GM23338 (cell line): ENCODE results near the gene APOLD1. TPM values are rescaled to one million over a fixed set of nuclear protein-coding genes. Genes with fewer than 3 reads are reported as not detected.
"Not testable (repeated sequence)": the region's sequence is repeated elsewhere in the genome, so short reads cannot be mapped to it uniquely, and the experiment has no call there.

ENCODE experiments used
- ATAC-seq: fragments of 200-7000 bp; cut with Tn5 transposase; 3 replicates; pipeline ENCODE4 v1.9.1; 2020
- DNase-seq: peaks from one replicate; pipeline ENCODE4 v3.0.0-alpha.2; 2015; ENCODE audit warnings: low spot score
- H2AFZ ChIP-seq: fragments of 200-600 bp; sonication (generic); 2 replicates; pipeline ENCODE4 v1.8.0; 2016; ENCODE audit warnings: antibody characterized with exemption, mild to moderate bottlenecking, moderate library complexity
- H3F3A ChIP-seq: fragments of 200-600 bp; sonication (generic); replicated peaks from 2 replicates; pipeline ENCODE4 v1.8.0; 2017; ENCODE audit warnings: antibody characterized with exemption, mixed run types, low read depth
- H3K27ac ChIP-seq: fragments of 200-600 bp; sonication (generic); 2 replicates; pipeline ENCODE4 v1.6.1; 2016; ENCODE audit warnings: low read depth
- H3K27me3 ChIP-seq: fragments of 200-600 bp; sonication (generic); 2 replicates; pipeline ENCODE4 v1.8.0; 2016; ENCODE audit warnings: mild to moderate bottlenecking, mixed run types, moderate library complexity; ENCODE audit not compliant: insufficient read depth
- H3K36me3 ChIP-seq: fragments of 200-600 bp; sonication (generic); 2 replicates; pipeline ENCODE4 v1.8.0; 2016; ENCODE audit warnings: mild to moderate bottlenecking; ENCODE audit not compliant: insufficient read depth
- H3K4me1 ChIP-seq: fragments of 200-600 bp; sonication (generic); 2 replicates; pipeline ENCODE4 v1.8.0; 2016; ENCODE audit warnings: mild to moderate bottlenecking, moderate library complexity; ENCODE audit not compliant: insufficient read depth
- H3K4me2 ChIP-seq: fragments of 200-600 bp; sonication (generic); 2 replicates; pipeline ENCODE4 v1.7.1; 2017; ENCODE audit warnings: mixed run types
- H3K4me3 ChIP-seq: fragments of 200-600 bp; sonication (generic); 2 replicates; pipeline ENCODE4 v1.6.1; 2016; ENCODE audit warnings: mixed run types
- H3K79me2 ChIP-seq: fragments of 200-600 bp; sonication (generic); replicated peaks from 2 replicates; pipeline ENCODE4 v1.8.0; 2017; ENCODE audit warnings: mild to moderate bottlenecking; ENCODE audit not compliant: insufficient read depth
- H3K9me2 ChIP-seq: fragments of 200-600 bp; sonication (generic); 2 replicates; pipeline ENCODE4 v1.8.0; 2017; ENCODE audit not compliant: insufficient read depth
- H4K20me1 ChIP-seq: fragments of 200-600 bp; sonication (generic); replicated peaks from 2 replicates; pipeline ENCODE4 v1.8.0; 2017; ENCODE audit warnings: mild to moderate bottlenecking; ENCODE audit not compliant: insufficient read depth
- H3K27ac Mint-ChIP-seq: 2 replicates; pipeline ENCODE4 v1.8.0; 2020; ENCODE audit warnings: inconsistent platforms, mild to moderate bottlenecking, moderate library complexity, mixed read lengths
- H3K27me3 Mint-ChIP-seq: 3 replicates; pipeline ENCODE4 v1.8.0; 2022; ENCODE audit warnings: low read depth, mild to moderate bottlenecking, moderate library complexity, mixed read lengths, inconsistent platforms; ENCODE audit not compliant: insufficient read depth, poor library complexity
- H3K36me3 Mint-ChIP-seq: 3 replicates; pipeline ENCODE4 v1.8.0; 2021; ENCODE audit warnings: low read depth, mild to moderate bottlenecking, inconsistent platforms, moderate library complexity, mixed read lengths
- H3K4me1 Mint-ChIP-seq: 3 replicates; pipeline ENCODE4 v1.8.0; 2020; ENCODE audit warnings: mild to moderate bottlenecking, inconsistent platforms, mixed read lengths
- H3K4me3 Mint-ChIP-seq: 3 replicates; pipeline ENCODE4 v1.8.0; 2021; ENCODE audit warnings: moderate library complexity, mild to moderate bottlenecking, inconsistent platforms, mixed read lengths
- H3K9me3 Mint-ChIP-seq: 3 replicates; pipeline ENCODE4 v1.8.0; 2020; ENCODE audit warnings: moderate library complexity, mild to moderate bottlenecking, inconsistent platforms, mixed read lengths
- CREB1 ChIP-seq: fragments of 250-450 bp; sonication (Bioruptor Pico); IDR thresholded peaks from 2 replicates; pipeline ENCODE4 v1.5.0; 2020; ENCODE audit warnings: low read depth, mild to moderate bottlenecking, moderate library complexity
- EZH2 ChIP-seq: fragments of 200-600 bp; sonication (generic); IDR thresholded peaks from one replicate; pipeline ENCODE4 v1.8.0; 2017; ENCODE audit warnings: antibody characterized with exemption, mild to moderate bottlenecking, low read depth; ENCODE audit not compliant: unreplicated experiment
- EZH2phosphoT487 ChIP-seq: fragments of 200-600 bp; sonication (generic); IDR thresholded peaks from one replicate; pipeline ENCODE4 v1.8.1; 2018; ENCODE audit warnings: antibody characterized with exemption; ENCODE audit not compliant: unreplicated experiment
- NANOG ChIP-seq: IDR thresholded peaks from 2 replicates; pipeline ENCODE4 v1.6.1; 2016; ENCODE audit warnings: antibody characterized with exemption, borderline replicate concordance
- POLR2AphosphoS5 ChIP-seq: IDR thresholded peaks from 2 replicates; pipeline ENCODE4 v1.6.1; 2016; ENCODE audit warnings: antibody characterized with exemption, low read depth
- STAT1 ChIP-seq: IDR thresholded peaks from one replicate; pipeline ENCODE4 v1.6.1; 2016; ENCODE audit warnings: antibody characterized with exemption; ENCODE audit not compliant: unreplicated experiment
- ZNF331 ChIP-seq: fragments of 250-450 bp; sonication (Bioruptor Pico); IDR thresholded peaks from 2 replicates; pipeline ENCODE4 v1.5.0; 2020; ENCODE audit warnings: low read depth, mild to moderate bottlenecking, moderate library complexity
- polyA plus RNA-seq: library from polyadenylated mRNA; unstranded; fragments of >200 nt; fragmentation: Nextera tagmentation; extraction: Ambion mirVana; gene quantifications from 2 replicates; pipeline ENCODE4 v1.2.1, GENCODE V29; 2016
- total RNA-seq: library from RNA; depleted of rRNA; stranded (reverse); fragments of >200 nt; shearing (Covaris generic); gene quantifications from 2 replicates; pipeline ENCODE4 v1.2.3, GENCODE V29; 2014
- TF ChIP-seq, protein P1 (sequence below): IDR thresholded peaks from one replicate; pipeline ENCODE4 v1.6.1; 2018; ENCODE audit warnings: antibody characterized with exemption; ENCODE audit not compliant: unreplicated experiment
- TF ChIP-seq, protein P2 (sequence below): IDR thresholded peaks from 2 replicates; pipeline ENCODE4 v1.6.1; 2016; ENCODE audit warnings: antibody characterized with exemption
- TF ChIP-seq, protein P3 (sequence below), 2 experiments: fragments of 200-600 bp in 1 of 2; sonication (generic) in 1 of 2; conservative IDR thresholded peaks; 2 replicates each; pipeline versions ENCODE4 v1.5.1 to v1.6.1; 2016 to 2017; ENCODE audit warnings: antibody characterized with exemption in 2 of 2, low read depth in 2 of 2, mild to moderate bottlenecking in 2 of 2, moderate library complexity in 1 of 2

APOLD1 gene
- total and polyA plus RNA-seq, 2 experiments from 2014 or later: 0.94 to 1.8 TPM

DNA sequence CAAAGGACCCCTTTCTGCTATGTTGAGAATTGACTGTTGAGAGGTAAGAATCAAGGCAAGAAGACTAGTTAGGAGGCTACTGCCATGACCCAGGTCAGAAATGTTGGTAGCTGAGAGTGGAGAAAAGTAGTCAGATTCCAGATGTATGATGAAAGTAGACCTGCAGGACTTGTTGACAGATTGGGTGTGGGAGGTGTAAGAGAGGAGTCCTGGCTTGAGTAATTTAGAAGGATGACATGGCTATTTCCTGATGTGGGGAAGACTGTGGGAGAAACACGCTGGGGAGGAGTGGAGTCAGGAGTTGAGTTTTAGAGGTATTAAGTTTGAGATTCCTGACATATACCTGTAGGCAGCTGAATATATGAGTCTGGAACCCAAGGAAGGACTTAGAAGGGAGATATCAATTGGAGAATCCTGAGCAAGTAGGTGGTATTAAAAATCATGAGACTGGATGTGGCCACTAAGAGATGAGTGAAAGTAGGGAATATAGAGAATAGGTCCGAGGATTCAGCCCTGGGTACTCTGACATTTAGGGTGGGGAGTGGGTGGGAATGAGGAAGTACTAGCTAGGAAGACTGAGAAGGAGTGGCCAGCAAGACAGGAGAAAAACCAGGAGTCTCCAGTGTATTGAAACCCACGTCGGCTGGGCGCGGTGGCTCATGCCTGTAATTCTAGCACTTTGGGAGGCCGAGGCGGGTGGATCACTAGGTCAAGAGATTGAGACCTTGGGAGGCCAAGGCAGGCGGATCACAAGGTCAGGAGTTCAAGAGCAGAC is 15.1 kb downstream of the APOLD1 start:
- Histone ChIP-seq H3K4me2 (no peak overlapping the region), H3K27ac (no peak overlapping the region), H4K20me1 (no peaks in the 10 kb centered on the region), H3F3A (no peaks in the 10 kb centered on the region), H3K36me3 (no peaks in the 10 kb centered on the region), H2AFZ (no peak overlapping the region), H3K4me3 (no peak overlapping the region), H3K79me2 (no peaks in the 10 kb centered on the region), H3K9me2 (no peaks in the 10 kb centered on the region), H3K27me3 (no peaks in the 10 kb centered on the region), H3K4me1 (no peaks in the 10 kb centered on the region)
- ATAC-seq (no peak), DNase-seq (no peak)
- Mint-ChIP-seq H3K4me1 (peaks cover 4% of the 10 kb centered on the region; the same call in 1 of the 3 replicates), H3K27ac (no peak overlapping the region), H3K27me3 (no peaks in the 10 kb centered on the region), H3K36me3 (no peaks in the 10 kb centered on the region), H3K4me3 (no peak overlapping the region), H3K9me3 (peaks cover 4% of the 10 kb centered on the region; the same call in 1 of the 3 replicates)
- no peak for TF ChIP-seq CREB1 (CRISPR knock-in tag)
- TF ChIP-seq, protein P1, sequence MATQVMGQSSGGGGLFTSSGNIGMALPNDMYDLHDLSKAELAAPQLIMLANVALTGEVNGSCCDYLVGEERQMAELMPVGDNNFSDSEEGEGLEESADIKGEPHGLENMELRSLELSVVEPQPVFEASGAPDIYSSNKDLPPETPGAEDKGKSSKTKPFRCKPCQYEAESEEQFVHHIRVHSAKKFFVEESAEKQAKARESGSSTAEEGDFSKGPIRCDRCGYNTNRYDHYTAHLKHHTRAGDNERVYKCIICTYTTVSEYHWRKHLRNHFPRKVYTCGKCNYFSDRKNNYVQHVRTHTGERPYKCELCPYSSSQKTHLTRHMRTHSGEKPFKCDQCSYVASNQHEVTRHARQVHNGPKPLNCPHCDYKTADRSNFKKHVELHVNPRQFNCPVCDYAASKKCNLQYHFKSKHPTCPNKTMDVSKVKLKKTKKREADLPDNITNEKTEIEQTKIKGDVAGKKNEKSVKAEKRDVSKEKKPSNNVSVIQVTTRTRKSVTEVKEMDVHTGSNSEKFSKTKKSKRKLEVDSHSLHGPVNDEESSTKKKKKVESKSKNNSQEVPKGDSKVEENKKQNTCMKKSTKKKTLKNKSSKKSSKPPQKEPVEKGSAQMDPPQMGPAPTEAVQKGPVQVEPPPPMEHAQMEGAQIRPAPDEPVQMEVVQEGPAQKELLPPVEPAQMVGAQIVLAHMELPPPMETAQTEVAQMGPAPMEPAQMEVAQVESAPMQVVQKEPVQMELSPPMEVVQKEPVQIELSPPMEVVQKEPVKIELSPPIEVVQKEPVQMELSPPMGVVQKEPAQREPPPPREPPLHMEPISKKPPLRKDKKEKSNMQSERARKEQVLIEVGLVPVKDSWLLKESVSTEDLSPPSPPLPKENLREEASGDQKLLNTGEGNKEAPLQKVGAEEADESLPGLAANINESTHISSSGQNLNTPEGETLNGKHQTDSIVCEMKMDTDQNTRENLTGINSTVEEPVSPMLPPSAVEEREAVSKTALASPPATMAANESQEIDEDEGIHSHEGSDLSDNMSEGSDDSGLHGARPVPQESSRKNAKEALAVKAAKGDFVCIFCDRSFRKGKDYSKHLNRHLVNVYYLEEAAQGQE: no peak

DNA sequence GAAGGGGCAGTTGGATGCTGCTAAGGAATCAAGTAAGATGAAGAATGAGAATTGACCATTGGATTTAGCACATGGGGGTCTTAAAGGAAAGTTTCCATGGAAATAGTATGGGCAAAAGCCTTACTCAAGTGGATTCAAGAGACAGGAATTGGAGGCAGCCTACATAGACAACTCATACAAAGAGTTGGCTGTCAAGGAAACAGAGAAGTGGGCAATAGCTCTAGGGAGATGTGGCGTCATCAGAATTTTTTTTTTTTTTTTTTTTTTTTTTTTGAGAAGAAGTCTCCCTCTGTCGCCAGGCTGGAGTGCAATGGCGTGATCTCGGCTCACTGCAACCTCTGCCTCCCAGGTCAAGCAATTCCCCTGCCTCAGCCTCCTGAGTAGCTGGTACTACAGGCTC is 16.2 kb downstream of the APOLD1 start:
- H3K4me1 Mint-ChIP-seq, DNase-seq, H3K9me3 Mint-ChIP-seq, H3K27ac Mint-ChIP-seq, H3K36me3 Mint-ChIP-seq, H3K36me3 ChIP-seq, H4K20me1 ChIP-seq, H3K27me3 Mint-ChIP-seq, H3K4me1 ChIP-seq, H3K4me3 Mint-ChIP-seq, H3K4me3 ChIP-seq, H2AFZ ChIP-seq, H3F3A ChIP-seq, ATAC-seq, H3K4me2 ChIP-seq, H3K27ac ChIP-seq, H3K79me2 ChIP-seq, H3K27me3 ChIP-seq, H3K9me2 ChIP-seq: not testable (repeated sequence)

DNA sequence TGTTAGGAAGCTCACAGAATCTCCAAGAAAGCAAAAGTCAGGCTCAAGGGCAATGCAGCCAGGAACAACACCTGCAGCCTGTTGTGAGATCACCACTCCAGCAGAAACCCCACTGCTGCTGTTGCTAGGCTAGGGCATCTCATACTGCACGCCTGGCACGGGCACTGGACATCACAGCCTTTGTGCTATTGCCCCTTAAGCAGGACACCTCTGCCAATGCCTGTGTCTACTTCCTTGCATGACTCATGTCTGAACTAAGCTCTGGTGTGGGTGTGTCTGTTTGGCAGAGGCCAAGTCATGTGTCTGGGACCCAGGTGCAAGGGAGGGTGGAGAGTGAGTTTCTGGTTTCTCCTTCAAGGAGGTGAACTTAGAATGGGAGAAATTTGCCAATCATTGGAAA is 17.7 kb downstream of the APOLD1 start:
- H3K27ac ChIP-seq: no peak overlapping the region
- TF ChIP-seq STAT1 (no peak), EZH2 (no peak), POLR2AphosphoS5 (no peak), EZH2phosphoT487 (no peak), NANOG (no peak), ZNF331 (no peak)
- TF ChIP-seq, protein P2, sequence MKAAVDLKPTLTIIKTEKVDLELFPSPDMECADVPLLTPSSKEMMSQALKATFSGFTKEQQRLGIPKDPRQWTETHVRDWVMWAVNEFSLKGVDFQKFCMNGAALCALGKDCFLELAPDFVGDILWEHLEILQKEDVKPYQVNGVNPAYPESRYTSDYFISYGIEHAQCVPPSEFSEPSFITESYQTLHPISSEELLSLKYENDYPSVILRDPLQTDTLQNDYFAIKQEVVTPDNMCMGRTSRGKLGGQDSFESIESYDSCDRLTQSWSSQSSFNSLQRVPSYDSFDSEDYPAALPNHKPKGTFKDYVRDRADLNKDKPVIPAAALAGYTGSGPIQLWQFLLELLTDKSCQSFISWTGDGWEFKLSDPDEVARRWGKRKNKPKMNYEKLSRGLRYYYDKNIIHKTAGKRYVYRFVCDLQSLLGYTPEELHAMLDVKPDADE: no peak
- TF ChIP-seq, protein P3, sequence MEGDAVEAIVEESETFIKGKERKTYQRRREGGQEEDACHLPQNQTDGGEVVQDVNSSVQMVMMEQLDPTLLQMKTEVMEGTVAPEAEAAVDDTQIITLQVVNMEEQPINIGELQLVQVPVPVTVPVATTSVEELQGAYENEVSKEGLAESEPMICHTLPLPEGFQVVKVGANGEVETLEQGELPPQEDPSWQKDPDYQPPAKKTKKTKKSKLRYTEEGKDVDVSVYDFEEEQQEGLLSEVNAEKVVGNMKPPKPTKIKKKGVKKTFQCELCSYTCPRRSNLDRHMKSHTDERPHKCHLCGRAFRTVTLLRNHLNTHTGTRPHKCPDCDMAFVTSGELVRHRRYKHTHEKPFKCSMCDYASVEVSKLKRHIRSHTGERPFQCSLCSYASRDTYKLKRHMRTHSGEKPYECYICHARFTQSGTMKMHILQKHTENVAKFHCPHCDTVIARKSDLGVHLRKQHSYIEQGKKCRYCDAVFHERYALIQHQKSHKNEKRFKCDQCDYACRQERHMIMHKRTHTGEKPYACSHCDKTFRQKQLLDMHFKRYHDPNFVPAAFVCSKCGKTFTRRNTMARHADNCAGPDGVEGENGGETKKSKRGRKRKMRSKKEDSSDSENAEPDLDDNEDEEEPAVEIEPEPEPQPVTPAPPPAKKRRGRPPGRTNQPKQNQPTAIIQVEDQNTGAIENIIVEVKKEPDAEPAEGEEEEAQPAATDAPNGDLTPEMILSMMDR (conservative IDR thresholded peaks at IDR 0.05; ENCODE audit: low read depth in 2 of 2): no peak

More for the DNA sequence above, 17.7 kb downstream of the APOLD1 start:
- H3K4me3 Mint-ChIP-seq: no peak overlapping the region
- no peaks in the 10 kb centered on the region for H3K36me3 ChIP-seq
- no peak overlapping the region for H3K27ac Mint-ChIP-seq
- H2AFZ ChIP-seq: no peak overlapping the region
- H3K9me3 Mint-ChIP-seq: peaks cover 4% of the 10 kb centered on the region; the same call in 1 of the 3 replicates
- no peak overlapping the region for H3K4me2 ChIP-seq
- no peaks in the 10 kb centered on the region for H3K27me3 ChIP-seq
- H3K27me3 Mint-ChIP-seq: peaks cover 1% of the 10 kb centered on the region
- H3K9me2 ChIP-seq: no peaks in the 10 kb centered on the region
- H3K4me3 ChIP-seq: no peak overlapping the region
- no peaks in the 10 kb centered on the region for H3K36me3 Mint-ChIP-seq
- H4K20me1 ChIP-seq: no peaks in the 10 kb centered on the region
- H3K4me1 ChIP-seq: 0 out of 2 replicates have a peak, but pooled peaks cover under 1% of the 10 kb centered on the region
- ATAC-seq: no peak
- no peaks in the 10 kb centered on the region for H3F3A ChIP-seq
- DNase-seq: peak; percentile 29
- peaks cover 4% of the 10 kb centered on the region; the same call in 1 of the 3 replicates for H3K4me1 Mint-ChIP-seq
- H3K79me2 ChIP-seq: no peaks in the 10 kb centered on the region
